CD8-positive, alpha-beta memory T cell (primary cell): Measurements from ENCODE around the gene GABRR1. TPM values are rescaled to one million over a fixed set of nuclear protein-coding genes. Genes with fewer than 3 reads are reported as not detected.

Experiments
- CTCF ChIA-PET: fragments of 350-600 bp; sonication (Branson Sonifier 250); formaldehyde crosslinking; loops from one replicate; lab custom pipeline; 2021; ENCODE audit warnings: antibody characterized with exemption; lab: Charles Lee
- POLR2A ChIA-PET: fragments of 350-600 bp; sonication (Branson Sonifier 250); formaldehyde crosslinking; loops from one replicate; lab custom pipeline; 2021; ENCODE audit warnings: antibody characterized with exemption; lab: Charles Lee
- DNase-seq, 5 donors: peaks; one replicate each; pipeline versions ENCODE4 v3.0.0 to v3.0.0-alpha.2; 2020 to 2022; ENCODE audit warnings: mixed read lengths in 1 of 5
- H3K27ac ChIP-seq: one replicate; pipeline ENCODE4 v1.7.0; 2013; ENCODE audit warnings: low read depth, mild to moderate bottlenecking, low read length, moderate library complexity
- H3K27me3 ChIP-seq: 2 replicates; pipeline ENCODE4 v1.7.0; 2013; ENCODE audit warnings: low read length, mild to moderate bottlenecking; ENCODE audit not compliant: insufficient read depth, poor library complexity, severe bottlenecking
- H3K36me3 ChIP-seq: 2 replicates; pipeline ENCODE4 v1.7.0; 2013; ENCODE audit warnings: mild to moderate bottlenecking, low read length, moderate library complexity; ENCODE audit not compliant: insufficient read depth
- H3K4me1 ChIP-seq: 2 replicates; pipeline ENCODE4 v1.7.0; 2013; ENCODE audit warnings: mild to moderate bottlenecking, low read length, moderate library complexity; ENCODE audit not compliant: insufficient read depth
- H3K4me3 ChIP-seq: 2 replicates; pipeline ENCODE4 v1.7.0; 2013; ENCODE audit warnings: mild to moderate bottlenecking, low read length
- H3K9me3 ChIP-seq: 2 replicates; pipeline ENCODE4 v1.7.0; 2013; ENCODE audit warnings: mild to moderate bottlenecking, low read length
- H3K27ac Mint-ChIP-seq, 8 donors: one replicate each; pipeline ENCODE4 v1.8.0; 2020 to 2021; ENCODE audit warnings: mixed read lengths in 8 of 8, mild to moderate bottlenecking in 6 of 8, inconsistent platforms in 3 of 8, moderate library complexity in 3 of 8
- H3K27me3 Mint-ChIP-seq, 2 donors: one replicate each; pipeline ENCODE4 v1.8.0; 2020 to 2021; ENCODE audit warnings: mixed read lengths in 2 of 2, mild to moderate bottlenecking in 1 of 2, moderate library complexity in 1 of 2
- H3K36me3 Mint-ChIP-seq, 3 donors: one replicate each; pipeline ENCODE4 v1.8.0; 2020 to 2021; ENCODE audit warnings: mixed read lengths in 3 of 3, inconsistent platforms in 1 of 3, mild to moderate bottlenecking in 1 of 3
- H3K4me1 Mint-ChIP-seq, 3 donors: one replicate each; pipeline ENCODE4 v1.8.0; 2020 to 2021; ENCODE audit warnings: mixed read lengths in 3 of 3, inconsistent platforms in 1 of 3, mild to moderate bottlenecking in 1 of 3
- H3K4me3 Mint-ChIP-seq, 7 donors: one replicate each; pipeline ENCODE4 v1.8.0; 2020 to 2021; ENCODE audit warnings: mixed read lengths in 7 of 7, mild to moderate bottlenecking in 6 of 7, moderate library complexity in 4 of 7, inconsistent platforms in 2 of 7
- H3K9me3 Mint-ChIP-seq, 5 donors: one replicate each; pipeline ENCODE4 v1.8.0; 2020 to 2022; ENCODE audit warnings: mixed read lengths in 5 of 5, mild to moderate bottlenecking in 3 of 5, moderate library complexity in 2 of 5, inconsistent platforms in 1 of 5
- polyA plus RNA-seq: library from polyadenylated mRNA; unstranded; fragments of 300-500 nt; fragmentation: Illumina TruSeq; gene quantifications from one replicate; pipeline ENCODE4 v1.2.3, GENCODE V29; 2021
- total RNA-seq, 2 experiments: library from RNA; stranded (reverse); gene quantifications; one replicate each; pipeline ENCODE4 v1.2.3, GENCODE V29; 2021

GABRR1 gene
- total and polyA plus RNA-seq, 3 experiments from 2014 or later: not detected

DNA sequence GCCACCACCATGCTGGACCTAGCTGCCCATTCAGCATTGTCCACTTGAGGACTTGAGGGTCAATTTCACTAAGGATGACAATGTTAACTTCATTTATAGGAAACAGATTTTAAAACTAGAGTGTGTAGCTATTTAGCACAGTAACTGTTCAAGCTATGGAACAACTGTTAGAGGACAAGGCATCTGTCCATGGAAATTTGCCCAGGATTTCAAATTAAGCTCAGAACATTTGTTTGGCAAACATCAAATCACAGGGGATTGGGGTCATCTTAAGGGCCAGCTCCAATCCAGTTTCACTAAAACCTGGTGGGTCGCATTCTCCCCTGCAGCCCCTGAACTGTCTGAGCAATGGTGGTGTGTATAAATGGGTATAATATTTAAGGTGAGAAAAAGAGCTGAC is 36.2 kb downstream of the GABRR1 start:
- Histone ChIP-seq H3K36me3 (no peaks in the 10 kb centered on the region), H3K27me3 (no peaks in the 10 kb centered on the region), H3K27ac (no peak overlapping the region), H3K4me3 (no peak overlapping the region), H3K9me3 (no peaks in the 10 kb centered on the region), H3K4me1 (no peaks in the 10 kb centered on the region)
- no peak overlapping the region for H3K4me3 Mint-ChIP-seq
- no peak for DNase-seq
- H3K36me3 Mint-ChIP-seq: peaks cover 0 to 6% (median 0%) of the 10 kb centered on the region in 3 donors
- peaks cover 0 to 1% (median 0%) of the 10 kb centered on the region in 5 donors for H3K9me3 Mint-ChIP-seq
- peaks cover 7 to 41% of the 10 kb centered on the region in 2 donors for H3K27me3 Mint-ChIP-seq
- ChIA-PET CTCF (no interaction called here), POLR2A (no interaction called here)
- no peak overlapping the region for H3K27ac Mint-ChIP-seq
- H3K4me1 Mint-ChIP-seq: no peaks in the 10 kb centered on the region

DNA sequence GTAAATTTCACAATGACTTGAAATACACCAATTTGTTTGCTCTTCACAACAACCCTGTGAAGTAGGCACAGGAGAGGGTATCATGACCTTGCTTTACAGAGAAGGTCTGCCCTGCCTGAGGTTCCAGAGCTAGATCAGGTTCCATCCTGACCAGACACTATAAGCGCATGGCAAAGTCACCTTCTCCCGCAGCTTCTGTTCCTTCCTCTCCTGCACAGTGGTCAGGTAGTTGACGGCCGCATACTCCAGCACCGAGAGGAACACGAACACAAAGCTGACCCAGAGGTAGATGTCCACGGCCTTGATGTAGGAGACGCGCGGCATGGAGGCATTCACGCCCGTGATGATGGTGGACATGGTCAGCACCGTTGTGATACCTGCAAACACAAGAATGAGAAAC is 37.0 kb downstream of the GABRR1 start:
- Histone ChIP-seq H3K27ac (no peak overlapping the region), H3K27me3 (no peaks in the 10 kb centered on the region), H3K36me3 (no peaks in the 10 kb centered on the region), H3K9me3 (no peaks in the 10 kb centered on the region), H3K4me1 (no peaks in the 10 kb centered on the region), H3K4me3 (no peak overlapping the region)
- Mint-ChIP-seq H3K4me1 (no peaks in the 10 kb centered on the region), H3K27me3 (peaks cover 0 to 41% of the 10 kb centered on the region in 2 donors), H3K36me3 (peaks cover 0 to 6% (median 0%) of the 10 kb centered on the region in 3 donors), H3K4me3 (no peak overlapping the region), H3K9me3 (peaks cover 0 to 1% (median 0%) of the 10 kb centered on the region in 5 donors), H3K27ac (no peak overlapping the region)
- ChIA-PET CTCF (no interaction called here), POLR2A (no interaction called here)
- no peak for DNase-seq

DNA sequence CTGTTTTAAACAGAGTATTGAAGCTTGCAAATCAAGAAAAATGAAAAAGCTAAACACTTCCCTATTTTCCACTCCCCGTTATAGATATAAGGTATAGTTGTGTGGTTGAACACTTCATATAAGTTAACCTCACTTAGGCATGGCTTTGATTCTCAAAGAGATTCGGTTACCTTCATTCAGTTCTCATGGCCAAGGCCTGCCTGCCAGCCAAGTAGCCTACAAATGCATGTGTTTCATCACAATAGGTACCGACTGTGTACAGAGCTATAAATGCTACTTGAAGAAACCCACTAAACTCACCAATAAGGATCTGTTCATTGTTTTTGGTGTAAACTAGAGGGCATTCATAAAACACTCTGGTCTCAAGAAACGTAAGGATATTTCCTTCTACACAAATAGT is 43.5 kb downstream of the GABRR1 start:
- H3K36me3 Mint-ChIP-seq: no peaks in the 10 kb centered on the region
- no peaks in the 10 kb centered on the region for H3K4me1 ChIP-seq
- DNase-seq: no peak
- ChIA-PET POLR2A (no interaction called here), CTCF (no interaction called here)
- H3K27ac ChIP-seq: no peak overlapping the region
- H3K9me3 Mint-ChIP-seq: no peaks in the 10 kb centered on the region
- no peak overlapping the region for H3K4me3 Mint-ChIP-seq
- H3K27ac Mint-ChIP-seq: no peak overlapping the region
- no peaks in the 10 kb centered on the region for H3K36me3 ChIP-seq
- H3K4me3 ChIP-seq: no peak overlapping the region
- H3K27me3 Mint-ChIP-seq: peaks cover 0 to 7% of the 10 kb centered on the region in 2 donors
- no peaks in the 10 kb centered on the region for H3K4me1 Mint-ChIP-seq
- no peaks in the 10 kb centered on the region for H3K27me3 ChIP-seq
- no peaks in the 10 kb centered on the region for H3K9me3 ChIP-seq

DNA sequence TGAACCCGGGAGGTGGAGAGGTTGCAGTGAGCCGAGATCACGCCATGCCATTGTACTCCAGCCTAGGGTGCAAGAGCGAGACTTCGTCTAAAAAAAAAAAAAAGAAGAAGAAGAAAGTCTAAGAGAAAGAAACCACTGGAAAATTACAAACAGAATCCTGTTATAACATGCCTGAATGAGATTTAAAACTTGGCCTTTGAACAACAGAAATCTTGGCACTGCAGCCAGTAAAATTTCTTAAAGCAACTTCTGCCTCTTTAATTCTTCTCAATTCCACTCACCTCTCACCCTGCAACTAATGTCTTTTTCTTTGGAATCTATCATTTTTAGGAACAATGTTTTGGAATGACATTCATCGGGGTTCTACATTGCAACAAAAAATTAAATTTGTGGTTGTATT is 45.0 kb downstream of the GABRR1 start:
- no peaks in the 10 kb centered on the region for H3K9me3 Mint-ChIP-seq
- no peaks in the 10 kb centered on the region for H3K9me3 ChIP-seq
- no peak for DNase-seq
- H3K4me1 Mint-ChIP-seq: no peaks in the 10 kb centered on the region
- no peaks in the 10 kb centered on the region for H3K27me3 Mint-ChIP-seq
- POLR2A ChIA-PET: no interaction called here
- H3K36me3 Mint-ChIP-seq: no peaks in the 10 kb centered on the region
- H3K4me3 Mint-ChIP-seq: no peak overlapping the region
- no peaks in the 10 kb centered on the region for H3K27me3 ChIP-seq
- no peak overlapping the region for H3K27ac ChIP-seq
- H3K36me3 ChIP-seq: no peaks in the 10 kb centered on the region
- no peak overlapping the region for H3K27ac Mint-ChIP-seq
- CTCF ChIA-PET: no interaction called here
- no peaks in the 10 kb centered on the region for H3K4me1 ChIP-seq
- H3K4me3 ChIP-seq: no peak overlapping the region

DNA sequence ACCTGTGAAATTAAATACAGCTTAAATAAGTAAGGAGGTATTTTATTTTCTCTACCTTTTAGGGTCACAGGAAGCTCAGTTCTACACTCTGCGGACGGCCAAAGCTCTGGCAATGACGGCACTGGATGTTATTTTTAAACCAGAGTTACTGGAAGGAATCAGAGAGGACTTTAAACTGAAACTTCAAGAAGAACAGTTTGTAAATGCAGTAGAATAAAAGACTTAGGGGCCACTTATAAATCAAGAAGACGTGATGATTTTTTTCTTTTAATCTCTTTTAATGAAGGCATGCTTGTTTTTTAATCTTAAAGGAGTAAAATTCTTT is 55.1 kb downstream of the GABRR1 start:
- Histone ChIP-seq H3K4me1 (no peaks in the 10 kb centered on the region), H3K4me3 (no peak overlapping the region), H3K27me3 (no peaks in the 10 kb centered on the region), H3K9me3 (no peaks in the 10 kb centered on the region), H3K36me3 (peaks cover 6% of the 10 kb centered on the region), H3K27ac (no peak overlapping the region)
- ChIA-PET CTCF (no interaction called here), POLR2A (no interaction called here)
- no peaks in the 10 kb centered on the region for H3K4me1 Mint-ChIP-seq
- H3K36me3 Mint-ChIP-seq: peaks cover 13 to 63% (median 32%) of the 10 kb centered on the region in 3 donors
- H3K9me3 Mint-ChIP-seq: no peaks in the 10 kb centered on the region
- peak overlapping the region in 1 of 8 donors; percentile 1 for H3K27ac Mint-ChIP-seq
- no peak for DNase-seq
- no peak overlapping the region for H3K4me3 Mint-ChIP-seq
- no peaks in the 10 kb centered on the region for H3K27me3 Mint-ChIP-seq

DNA sequence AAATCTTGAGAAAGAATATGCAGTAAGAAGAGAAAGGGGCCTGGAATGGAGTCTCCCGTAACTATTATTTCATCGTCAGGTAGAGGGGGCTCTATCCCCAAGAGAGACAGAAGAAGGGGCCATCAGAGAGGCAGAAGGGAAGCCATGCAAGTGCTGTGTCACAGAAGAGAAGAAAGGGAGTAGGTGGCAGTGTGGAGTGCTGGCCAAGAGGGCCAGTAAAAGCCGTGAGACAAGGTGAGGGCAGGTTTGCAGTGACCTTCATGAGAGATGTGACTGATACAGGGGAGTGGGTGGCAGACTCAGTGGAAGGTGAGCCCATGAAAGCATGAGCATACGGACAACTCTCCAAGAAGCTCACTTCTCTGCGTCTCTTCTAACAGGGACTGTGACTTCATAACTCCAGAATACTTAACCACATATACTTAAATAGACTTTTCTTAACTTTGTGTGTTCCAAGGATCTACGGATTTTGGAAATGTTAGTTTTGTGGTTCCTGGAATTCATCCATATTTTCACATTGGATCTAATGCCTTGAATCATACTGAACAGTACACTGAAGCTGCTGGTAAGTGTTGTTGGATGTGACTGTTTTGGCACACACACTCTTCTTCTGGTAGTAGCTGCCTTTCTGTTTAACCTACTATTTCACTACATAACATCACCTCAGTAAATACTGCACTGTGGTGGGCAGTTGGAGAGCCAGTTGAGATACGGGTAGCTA is 55.7 kb downstream of the GABRR1 start:
- no peaks in the 10 kb centered on the region for H3K9me3 ChIP-seq
- no peaks in the 10 kb centered on the region for H3K9me3 Mint-ChIP-seq
- H3K27ac Mint-ChIP-seq: no peak overlapping the region
- no peaks in the 10 kb centered on the region for H3K27me3 Mint-ChIP-seq
- H3K4me3 Mint-ChIP-seq: no peak overlapping the region
- no peak overlapping the region for H3K27ac ChIP-seq
- DNase-seq: no peak
- no peaks in the 10 kb centered on the region for H3K27me3 ChIP-seq
- H3K36me3 Mint-ChIP-seq: peaks cover 15 to 65% (median 33%) of the 10 kb centered on the region in 3 donors
- ChIA-PET CTCF (no interaction called here), POLR2A (no interaction called here)
- H3K36me3 ChIP-seq: peaks cover 6% of the 10 kb centered on the region
- H3K4me1 Mint-ChIP-seq: peaks cover 0 to 2% (median 0%) of the 10 kb centered on the region in 3 donors
- no peaks in the 10 kb centered on the region for H3K4me1 ChIP-seq
- no peak overlapping the region for H3K4me3 ChIP-seq

DNA sequence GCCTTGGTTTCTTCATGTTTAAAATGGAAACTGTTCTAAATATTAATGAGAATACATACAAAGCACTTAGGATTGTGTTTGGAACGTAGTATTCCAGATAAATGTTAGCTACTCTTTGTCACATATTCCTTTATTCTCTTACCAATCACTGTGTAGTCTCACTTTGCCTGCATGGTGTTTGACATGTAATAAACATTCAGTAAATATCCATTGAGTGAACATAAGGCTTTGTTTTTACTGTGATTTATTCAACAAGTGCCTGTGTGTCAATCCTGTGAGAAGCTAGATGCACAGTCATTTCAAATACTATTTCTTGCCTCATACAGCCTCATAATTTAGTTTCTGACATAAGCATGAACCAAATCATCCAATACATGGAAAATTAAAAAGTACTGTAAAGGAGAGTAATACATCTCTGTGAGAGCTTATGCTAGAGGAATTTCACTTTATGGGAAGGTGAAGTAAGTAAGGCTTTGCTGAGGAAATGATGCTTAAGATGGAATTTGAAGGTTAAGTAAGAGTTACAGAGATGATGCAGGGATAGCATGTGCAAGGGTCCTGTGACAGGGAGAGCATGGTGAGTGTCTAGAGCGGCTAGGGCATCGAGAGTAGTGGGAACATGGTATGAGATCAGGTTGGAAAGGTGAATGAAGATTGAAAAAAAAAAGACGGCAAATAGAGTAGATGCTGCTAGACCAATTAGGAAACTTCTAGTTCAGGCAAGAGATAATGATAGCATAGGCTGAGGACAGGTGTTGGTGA is 56.6 kb downstream of the GABRR1 start:
- no peak overlapping the region for H3K27ac ChIP-seq
- CTCF ChIA-PET: no interaction called here
- peak overlapping the region in 1 of 8 donors; percentile 29 for H3K27ac Mint-ChIP-seq
- no peaks in the 10 kb centered on the region for H3K9me3 ChIP-seq
- no peaks in the 10 kb centered on the region for H3K27me3 Mint-ChIP-seq
- H3K27me3 ChIP-seq: no peaks in the 10 kb centered on the region
- no peak for DNase-seq
- H3K4me3 Mint-ChIP-seq: no peak overlapping the region
- H3K36me3 Mint-ChIP-seq: peaks cover 15 to 69% (median 35%) of the 10 kb centered on the region in 3 donors
- H3K4me1 ChIP-seq: no peaks in the 10 kb centered on the region
- peaks cover 6% of the 10 kb centered on the region for H3K36me3 ChIP-seq
- no peak overlapping the region for H3K4me3 ChIP-seq
- no peaks in the 10 kb centered on the region for H3K9me3 Mint-ChIP-seq
- POLR2A ChIA-PET: no interaction called here
- H3K4me1 Mint-ChIP-seq: peaks cover 0 to 4% (median 0%) of the 10 kb centered on the region in 3 donors

DNA sequence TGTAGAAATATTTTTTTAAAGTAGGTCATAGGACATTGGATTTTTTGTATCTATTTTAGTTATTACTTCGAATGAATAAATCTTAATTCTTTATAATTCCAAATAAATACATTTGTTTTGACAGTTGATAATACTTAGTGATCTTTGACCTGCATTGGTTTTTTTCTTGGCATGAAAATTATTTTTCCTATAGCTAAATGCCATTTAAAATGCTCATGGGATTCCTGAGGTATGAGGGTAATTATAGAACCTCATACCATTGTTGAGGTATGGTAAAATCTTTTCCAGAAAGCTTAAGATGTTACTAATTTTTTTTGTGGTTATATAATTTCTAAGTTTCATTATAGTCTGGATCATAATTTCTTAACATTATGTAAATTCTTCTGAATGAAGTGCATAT is 63.0 kb downstream of the GABRR1 start:
- POLR2A ChIA-PET: interaction anchor here (1.1 kb wide), 1 partner anchor 73 kb away, joined by 3 read pairs; the partner anchor contains the start of gene PNRC1
- Mint-ChIP-seq H3K4me1 (peaks cover 2 to 19% (median 18%) of the 10 kb centered on the region in 3 donors), H3K36me3 (peaks cover 5 to 55% (median 23%) of the 10 kb centered on the region in 3 donors), H3K4me3 (no peak overlapping the region), H3K9me3 (no peaks in the 10 kb centered on the region), H3K27me3 (no peaks in the 10 kb centered on the region), H3K27ac (no peak overlapping the region)
- Histone ChIP-seq H3K4me3 (no peak overlapping the region), H3K9me3 (no peaks in the 10 kb centered on the region), H3K27me3 (no peaks in the 10 kb centered on the region), H3K4me1 (no peaks in the 10 kb centered on the region), H3K36me3 (peaks cover 3% of the 10 kb centered on the region), H3K27ac (no peak overlapping the region)
- no peak for DNase-seq
- CTCF ChIA-PET: interaction anchor here (0.9 kb wide), 1 partner anchor 8 kb away, joined by 4 read pairs; the partner anchor contains the start of gene PM20D2
